Pulmonary artery endothelial cell (primary cell): ENCODE data around the gene ERC1. TPM values are rescaled to one million over a fixed set of nuclear protein-coding genes. Genes with fewer than 3 reads are reported as not detected.

ENCODE experiments used
- DNase-seq: peaks from one replicate; pipeline ENCODE4 v3.0.0-alpha.2; 2011; ENCODE audit warnings: low read depth, low spot score
- total RNA-seq: library from RNA; depleted of rRNA; stranded (reverse); fragments of >200 nt; gene quantifications from 2 replicates; pipeline ENCODE4 v1.2.3, GENCODE V29; 2014

Gene ERC1
- total RNA-seq, 1 donor from 2014 or later = 24.1 TPM

DNA sequence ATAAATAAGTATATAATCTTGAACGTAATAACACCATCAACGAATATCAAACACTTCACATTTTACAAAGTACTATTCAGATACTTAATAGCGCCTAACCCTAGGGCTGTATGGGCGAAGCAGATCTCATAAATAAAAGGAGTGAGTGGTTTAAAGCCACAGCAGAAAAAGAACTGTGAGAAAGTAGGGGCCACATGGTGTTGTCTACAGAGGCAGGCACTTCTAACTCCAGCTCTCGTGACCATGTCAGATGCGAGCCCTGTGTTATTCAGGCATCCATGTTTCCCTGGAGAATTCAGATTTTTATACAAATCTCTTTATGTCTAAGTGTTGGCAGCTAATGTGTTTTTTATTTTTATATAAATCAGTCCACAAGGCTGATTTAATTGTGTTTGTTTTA lies 391.1 kb downstream of the ERC1 start:
- DNase-seq = no peak

DNA sequence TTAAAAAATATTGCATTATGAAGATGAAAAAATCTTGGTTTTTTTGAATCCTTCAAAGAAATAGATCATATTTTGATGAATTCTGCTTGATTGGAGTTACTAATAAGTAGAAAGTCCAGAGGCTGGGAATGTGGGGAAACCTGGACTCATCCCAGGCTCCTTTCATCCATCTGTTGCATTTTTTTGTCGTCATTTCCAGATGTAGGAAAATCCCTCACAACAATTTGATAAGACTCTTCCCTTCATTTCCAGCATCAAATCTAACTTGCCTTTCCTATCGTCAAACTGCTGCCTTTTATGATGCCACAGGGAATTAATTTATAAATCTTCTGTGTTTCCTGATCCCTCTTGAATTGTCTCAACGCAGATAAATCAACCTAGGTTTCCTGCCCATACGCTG lies 391.8 kb downstream of the ERC1 start:
- DNase-seq = no peak

DNA sequence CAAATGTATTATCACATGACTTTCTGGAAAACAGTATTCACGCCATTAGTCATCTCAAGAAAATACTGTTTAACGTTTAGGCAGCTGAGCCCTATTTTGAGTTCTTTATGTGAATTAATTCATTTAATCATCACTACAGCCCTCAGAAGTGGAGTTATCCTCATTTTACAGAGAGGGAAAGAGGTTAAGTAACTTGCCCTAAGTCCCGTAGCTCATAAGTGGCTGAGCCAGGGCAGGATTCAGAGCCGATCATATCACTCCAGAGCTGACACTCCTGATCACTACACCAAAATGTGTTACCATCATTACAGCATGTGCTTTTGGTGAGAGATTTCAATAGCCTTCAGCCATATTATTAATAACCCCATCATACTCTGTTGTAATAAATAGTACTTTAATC lies 392.7 kb downstream of the ERC1 start:
- DNase-seq = no peak

DNA sequence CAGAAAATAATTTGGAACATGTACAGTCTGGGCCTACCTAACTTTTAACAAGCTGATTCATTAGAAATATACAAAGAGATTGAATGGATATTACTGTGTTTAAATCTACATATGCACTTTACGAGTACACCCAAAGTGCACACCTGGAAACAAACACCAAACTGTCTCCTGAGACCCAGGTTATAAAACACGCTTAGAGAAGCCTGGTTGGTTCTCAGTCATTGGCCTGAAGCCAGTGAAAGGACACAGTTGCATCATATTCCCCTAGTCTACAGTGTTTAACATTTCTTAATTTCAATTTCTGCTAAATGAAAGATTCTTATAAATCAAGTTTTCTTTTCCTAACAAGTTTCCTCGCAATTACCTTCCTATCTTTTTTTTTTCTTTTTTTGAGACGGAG lies 393.9 kb downstream of the ERC1 start:
- no peak for DNase-seq

DNA sequence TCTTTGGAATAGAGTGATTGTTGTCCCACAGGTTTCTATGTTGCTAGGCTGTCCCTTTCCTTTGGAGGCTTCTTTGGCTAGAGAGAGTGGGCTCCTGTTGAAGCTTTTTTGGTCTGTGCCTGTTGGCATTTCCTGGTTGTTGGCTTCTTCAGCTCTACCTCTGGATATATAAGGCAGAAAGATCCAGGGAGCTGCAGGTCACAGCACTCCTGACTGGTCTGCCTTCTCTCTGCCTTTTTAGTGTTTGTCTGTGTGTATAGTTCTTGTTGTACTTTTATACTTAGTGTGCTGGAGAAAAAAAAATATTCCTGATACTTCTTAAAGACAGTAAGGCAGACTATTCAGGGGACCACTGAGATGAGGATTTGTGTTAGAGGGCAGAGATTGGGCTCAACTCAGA lies 400.7 kb downstream of the ERC1 start:
- no peak for DNase-seq

DNA sequence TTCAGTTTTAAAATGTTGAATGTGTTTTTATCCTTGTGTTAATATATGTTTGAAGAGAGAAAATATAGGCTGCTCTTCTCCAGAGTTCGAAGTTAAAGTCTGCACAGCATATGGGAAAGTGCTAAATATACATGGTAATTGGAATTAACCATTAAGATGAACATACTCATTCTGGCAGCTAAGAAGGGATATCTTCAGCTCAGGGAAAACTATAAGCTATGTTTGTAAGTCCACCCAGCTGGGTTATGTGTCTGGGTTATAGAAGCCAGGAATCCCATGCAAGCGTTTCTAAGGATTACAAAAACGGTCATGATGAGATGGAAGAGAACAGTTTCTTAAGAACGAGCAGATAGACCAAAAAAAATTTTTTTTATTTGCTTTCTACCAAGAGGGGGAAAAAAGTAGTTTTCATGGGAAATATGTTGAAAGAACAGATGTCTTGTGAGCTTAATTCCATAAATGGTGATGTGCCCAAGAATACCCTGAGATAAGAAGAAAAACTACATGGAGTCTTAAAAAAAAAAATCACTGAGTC lies 404.5 kb downstream of the ERC1 start:
- DNase-seq = no peak

DNA sequence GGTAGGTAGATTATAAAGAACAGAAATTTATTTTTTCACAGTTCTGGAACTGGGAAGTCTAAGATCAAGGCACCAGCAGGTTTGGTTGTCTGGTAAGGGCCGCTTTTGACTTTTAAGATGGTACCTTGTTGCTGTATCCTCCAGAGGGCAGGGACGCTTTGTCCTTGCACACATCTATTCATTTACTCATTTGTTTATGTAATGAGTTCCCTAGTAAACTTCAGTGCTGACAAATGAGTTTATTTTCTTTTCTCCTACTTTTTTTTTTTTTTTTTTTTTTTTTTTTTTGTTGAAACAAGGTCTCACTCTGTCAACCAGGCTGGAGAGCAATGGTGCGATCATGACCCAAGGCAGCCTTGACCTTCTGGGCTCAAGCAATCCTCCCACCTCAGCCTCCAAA lies 407.6 kb downstream of the ERC1 start:
- DNase-seq = no peak

DNA sequence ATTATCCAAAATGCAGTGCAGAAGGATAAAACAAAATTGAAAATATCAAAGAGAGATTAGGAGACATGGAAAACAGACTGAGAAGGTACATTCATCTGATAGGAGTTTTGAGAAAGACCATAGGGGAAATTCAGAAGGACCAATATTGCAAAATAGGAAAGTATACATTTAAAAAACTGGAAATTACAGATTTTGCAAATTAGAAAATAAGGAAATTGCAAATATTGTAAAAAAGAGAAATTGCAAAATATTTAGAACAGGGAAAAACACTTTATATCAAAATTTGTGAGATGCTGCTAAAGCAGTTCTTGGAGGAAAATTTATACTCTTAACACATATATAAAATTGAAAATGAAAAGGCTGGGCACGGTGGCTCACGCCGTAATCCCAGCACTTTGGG lies 410.9 kb downstream of the ERC1 start:
- no peak for DNase-seq

DNA sequence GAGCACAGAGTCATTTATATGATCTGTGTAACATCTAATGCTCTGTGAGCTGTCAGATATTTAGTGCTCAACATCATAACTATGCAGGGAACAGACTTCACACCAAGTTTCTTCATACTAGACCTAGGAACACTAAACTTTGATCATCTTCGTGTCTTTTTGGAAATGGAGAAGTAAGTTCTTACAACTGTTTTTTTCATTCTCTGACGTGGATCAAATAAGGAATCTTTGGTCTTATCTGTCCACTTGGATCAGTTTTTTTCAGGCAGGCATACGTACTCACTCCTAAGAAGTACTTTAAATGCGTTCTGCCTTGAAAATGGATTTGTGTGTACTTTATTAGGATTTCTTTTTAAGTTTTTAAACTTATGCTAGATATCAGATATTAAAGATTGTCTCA lies 412.4 kb downstream of the ERC1 start:
- DNase-seq = no peak

DNA sequence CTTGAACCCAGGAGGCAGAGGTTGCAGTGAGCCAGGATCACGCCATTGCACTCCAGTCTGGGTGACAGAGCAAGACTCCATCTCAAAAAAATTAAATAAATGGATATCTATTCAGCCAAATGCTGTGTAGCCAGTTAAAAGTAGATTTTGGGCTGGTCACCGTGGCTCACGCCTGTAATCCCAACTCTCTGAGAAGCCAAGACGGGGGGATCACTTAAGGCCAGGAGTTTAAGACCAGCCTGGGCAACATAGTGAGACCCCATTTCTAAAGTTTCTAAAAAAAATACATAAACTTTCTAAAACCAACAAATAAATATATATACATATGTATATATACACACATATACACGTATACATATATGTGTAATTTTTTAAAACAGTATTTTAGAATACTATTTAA lies 414.6 kb downstream of the ERC1 start:
- no peak for DNase-seq

DNA sequence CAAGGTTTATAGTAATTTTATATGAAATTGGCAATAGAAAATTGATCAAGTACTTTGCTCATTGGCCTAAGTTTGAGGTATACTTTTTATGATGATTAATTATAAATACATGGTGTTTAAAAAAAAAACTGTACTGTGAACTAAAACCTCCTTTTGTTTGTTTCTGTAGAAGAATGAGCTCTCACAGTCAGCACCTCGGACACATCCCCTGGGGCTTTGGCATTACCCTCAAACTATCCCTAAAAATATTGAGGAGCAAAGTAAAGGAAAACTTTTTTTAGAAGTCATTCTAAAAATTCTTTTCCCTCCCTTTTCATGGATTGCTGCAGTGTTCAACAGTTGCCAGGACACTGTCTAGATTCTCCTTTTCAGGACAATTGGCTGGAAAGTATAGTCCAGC lies 419.8 kb downstream of the ERC1 start:
- DNase-seq = no peak

DNA sequence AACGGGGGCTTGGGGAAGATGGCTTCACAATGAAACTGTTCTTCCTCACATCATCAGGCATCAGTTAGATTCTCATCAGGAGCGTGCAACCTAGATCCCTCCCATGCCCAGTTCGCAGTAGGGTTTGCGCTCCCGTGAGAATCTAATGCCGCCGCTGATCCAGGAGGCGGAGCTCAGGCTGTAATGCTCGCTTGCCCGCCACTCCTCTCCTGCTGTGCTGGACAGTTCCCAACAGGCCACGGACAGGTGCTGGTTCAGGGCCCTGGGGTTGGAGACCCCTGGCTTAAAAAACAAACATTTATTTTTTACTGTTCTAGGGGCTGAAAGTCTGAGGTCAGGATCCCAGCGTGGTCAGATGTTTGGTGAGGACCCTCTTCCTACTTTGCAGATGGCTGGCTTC lies 422.9 kb downstream of the ERC1 start:
- no peak for DNase-seq

DNA sequence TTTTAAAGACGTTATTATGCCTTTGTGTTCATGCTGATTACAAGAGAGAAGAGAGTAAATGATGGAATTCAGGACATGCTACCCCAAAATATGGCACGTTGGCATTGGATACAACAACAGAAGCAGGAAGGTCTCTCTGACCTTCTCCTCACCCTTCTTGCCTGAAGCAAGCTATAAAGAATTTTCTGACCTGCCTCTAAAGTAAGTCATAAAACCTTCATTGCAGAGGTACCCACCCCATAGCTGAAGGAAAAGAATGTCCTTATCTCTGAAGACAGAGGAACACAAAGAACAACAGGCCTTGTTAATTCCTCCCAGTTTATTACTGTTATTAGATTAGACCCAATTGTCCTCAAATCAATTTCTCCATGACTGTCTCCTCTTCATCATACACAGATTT lies 427.1 kb downstream of the ERC1 start:
- DNase-seq = no peak

DNA sequence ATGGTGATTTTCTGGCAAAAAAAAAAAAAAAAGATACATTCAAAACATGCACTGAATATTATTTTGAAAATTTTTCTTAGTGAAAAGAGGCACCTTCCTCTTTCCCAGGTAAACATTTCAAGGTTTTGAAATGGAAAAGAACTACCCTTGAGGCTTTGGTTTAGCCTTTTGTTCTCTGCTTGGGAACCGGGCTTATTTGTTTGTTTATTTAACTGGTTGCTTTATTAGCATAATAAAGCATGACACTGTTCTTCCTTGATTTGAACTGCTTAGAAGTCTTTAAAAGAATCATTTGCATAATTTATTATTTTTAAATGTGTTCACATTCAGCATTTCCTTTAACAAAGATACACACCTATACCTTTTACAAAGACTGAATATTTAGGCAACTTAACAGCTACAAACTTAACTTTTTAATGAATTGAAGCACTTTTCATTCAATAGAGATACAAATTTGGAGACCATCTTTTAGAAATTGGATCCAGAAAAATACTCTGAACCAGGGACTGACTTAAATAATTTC lies 428.9 kb downstream of the ERC1 start:
- no peak for DNase-seq

DNA sequence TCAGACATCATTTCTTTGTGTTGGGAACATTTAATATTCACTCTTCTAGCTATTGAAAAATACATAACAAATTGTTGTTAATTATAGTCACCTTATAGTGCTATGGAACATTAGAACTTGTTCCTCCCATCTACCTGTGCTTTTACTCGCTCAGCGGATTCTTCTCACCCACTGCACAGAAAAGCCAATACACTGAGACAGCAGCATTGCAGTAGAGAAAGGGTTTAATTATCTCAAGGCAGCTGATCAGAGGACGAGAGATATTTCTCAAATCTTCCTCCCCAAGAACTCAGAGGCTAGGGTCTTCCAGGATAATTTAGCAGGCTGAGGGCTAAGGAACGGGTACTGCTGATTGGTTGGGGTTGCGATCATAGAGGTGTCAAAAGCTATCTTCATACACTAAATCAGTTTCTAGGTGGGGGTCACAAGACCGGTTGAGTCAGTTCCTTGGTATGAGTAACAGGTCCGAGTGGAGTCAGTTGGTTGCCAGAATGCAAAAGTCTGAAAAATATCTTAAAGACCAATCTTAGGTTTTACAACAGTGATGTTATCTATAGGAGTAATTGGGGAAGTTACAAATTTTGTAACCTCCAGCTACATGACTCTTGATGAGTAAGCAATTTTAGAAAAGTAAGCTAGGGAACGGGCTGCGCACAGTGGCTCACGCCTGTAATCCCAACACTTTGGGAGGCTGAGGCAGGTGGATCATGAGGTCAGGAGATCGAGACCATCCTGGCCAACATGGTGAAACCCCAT lies 430.2 kb downstream of the ERC1 start:
- no peak for DNase-seq

DNA sequence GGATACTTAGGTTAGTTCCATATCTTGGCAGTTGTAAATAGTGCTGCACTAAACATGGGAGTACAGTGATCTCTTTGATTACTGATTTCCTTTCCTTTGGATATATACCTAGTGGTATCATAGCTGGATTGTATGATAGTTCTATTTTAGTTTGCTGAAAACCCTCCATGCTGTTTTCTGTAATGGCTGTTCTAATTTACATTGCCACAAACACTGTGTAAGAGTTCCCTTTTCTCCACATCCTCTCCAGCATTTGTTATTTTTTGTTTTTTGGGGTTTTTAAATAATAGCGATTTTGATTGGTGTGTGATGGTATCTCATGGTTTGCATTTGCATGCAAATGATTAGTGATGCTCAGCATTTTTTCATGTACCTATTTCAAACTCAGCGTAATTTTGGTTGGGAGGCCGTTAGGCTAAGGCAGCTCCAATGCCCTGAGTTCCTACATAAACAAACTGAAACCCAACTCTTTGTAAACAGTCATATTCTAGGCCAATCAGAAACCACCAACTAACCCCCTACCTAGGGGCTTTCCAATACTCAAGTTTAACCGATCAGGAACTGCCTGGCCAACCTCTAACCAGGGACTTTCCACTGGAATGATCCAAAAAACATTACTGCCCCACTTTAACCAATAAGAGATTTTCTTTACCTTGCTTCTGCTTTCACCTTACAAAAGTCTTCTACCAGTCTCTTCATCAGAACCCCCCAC lies 431.7 kb downstream of the ERC1 start:
- DNase-seq = no peak

DNA sequence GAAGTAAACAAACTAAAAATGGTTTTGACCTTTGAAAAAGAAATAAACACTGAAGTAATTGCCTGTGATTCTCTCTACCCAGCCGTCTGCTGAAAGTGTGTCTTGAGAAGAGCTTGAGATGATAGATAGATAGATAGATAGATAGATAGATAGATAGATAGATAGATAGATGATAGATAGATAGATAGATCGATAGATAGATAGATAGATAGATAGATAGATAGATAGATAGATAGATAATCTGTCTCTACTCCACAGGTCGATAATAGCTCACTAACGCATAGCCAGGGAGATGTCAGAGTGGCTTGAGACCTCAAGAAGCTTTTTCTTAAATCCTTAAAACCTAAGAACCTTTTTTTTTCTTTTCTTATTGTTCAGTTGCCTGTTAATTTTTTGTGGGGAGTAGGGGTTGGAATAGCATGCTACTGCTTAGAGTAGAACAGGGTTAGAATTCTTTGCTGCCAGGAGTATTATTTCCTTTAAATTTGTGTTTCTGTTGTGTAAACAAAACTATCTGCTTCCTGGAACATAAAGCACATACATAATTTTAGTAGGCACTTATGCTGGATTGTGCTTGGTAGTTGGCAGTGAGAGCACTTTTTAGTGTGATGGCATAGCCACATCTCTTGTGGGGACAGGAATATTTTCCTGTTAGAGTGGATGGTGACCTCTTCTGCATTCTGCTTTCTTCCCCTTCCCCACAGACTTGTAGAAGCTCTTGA lies 433.8 kb downstream of the ERC1 start:
- no peak for DNase-seq

DNA sequence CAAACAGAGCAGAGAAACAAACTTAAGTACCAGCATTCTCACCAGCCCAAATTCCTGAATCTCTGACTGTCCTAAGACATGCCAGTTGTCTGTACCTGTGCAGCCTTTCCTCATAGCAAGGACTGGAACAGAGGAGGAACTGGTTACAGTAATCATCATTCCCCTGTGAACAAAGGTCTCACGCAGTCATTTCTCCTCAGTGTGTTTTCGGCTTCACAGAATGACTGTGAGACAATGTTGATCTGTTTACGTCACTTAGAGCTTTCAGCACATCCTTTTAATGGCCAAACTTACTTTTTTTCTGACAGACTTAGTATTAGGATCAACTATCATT lies 434.3 kb downstream of the ERC1 start:
- DNase-seq = no peak

DNA sequence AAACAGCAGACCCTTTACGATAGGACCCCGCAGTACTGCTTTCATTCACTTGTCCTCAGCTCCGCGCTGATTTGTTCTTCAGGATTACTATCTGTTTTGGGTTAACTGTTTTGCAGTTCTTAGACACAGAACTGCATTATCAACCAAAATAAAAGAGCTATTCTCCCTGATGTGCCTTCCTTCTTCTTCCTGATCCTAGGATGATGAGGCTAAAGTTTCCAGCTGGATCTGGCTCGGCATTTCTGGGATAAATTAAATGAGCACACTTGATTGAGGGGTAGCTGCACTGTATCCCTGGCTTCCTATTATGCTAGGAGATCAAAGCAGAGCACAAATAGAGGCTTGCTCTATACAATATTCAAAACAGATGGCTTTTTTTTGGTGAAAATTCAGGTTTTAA lies 437.6 kb downstream of the ERC1 start:
- no peak for DNase-seq

DNA sequence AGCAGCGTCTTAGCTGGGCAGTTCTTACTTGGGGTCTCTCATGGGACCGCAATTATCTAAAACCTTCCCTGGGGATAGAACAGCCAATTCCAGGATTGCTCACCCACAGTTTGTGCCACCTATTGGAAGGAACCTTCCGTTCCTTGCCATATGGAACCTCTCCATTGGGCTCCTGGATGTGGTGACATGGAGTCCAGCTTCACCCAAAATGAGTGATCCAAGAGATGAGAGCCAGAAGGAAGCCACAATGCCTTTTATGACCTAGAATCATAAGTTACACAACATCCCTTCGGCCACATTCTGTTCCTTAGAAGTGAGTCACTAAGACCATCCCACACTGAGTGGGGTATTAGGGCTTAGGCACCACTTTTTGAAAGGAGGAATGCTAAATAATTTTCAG lies 439.0 kb downstream of the ERC1 start:
- no peak for DNase-seq

DNA sequence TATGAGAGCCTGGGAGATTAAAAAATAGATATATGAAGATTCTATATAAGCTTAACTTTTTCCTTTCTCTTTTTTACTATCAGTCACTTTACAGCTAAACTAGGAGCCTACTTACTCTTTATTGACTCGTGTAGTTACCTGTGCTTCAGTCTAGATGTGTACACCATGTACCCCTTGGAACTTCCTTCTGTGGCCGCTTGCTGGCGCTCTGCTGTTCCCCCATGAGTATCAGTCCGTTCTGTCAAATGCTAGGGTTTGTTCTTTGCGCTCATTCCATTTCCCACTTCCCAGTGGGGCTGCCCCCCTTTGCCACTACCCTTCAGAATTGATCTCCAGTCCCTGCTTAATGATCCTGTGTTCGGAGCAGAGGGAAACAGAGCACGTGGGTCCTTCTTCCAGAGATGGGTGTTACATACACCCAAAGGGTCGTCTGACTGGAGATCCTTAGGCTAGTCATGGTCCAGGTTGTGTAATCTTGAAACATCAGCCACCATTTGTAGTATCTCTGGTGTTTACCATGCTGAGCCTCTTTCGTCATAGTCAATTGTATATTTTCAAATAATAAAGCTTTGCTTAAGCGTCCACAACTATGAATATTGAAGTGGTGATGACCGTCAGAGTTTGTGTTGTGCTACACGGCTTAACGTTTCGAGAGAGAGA lies 443.4 kb downstream of the ERC1 start:
- no peak for DNase-seq

DNA sequence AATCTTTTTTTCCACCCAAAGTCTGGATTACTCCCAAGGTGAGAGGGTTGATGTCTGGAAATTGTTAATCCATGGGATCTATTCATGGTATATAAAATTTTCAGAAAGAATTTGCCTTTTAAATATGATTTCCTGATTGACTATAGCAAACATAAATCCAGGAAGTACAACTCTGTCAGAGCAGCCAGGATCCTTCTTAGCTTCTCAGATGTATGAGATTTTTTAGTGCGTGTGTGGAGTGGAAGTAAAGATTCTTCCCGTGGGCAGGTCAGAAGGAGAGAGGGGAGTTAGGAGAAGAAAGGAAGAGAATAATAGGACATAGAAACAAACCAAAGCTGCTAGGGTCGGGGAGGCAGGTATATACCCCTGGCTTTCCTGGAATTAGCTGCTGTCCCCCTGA lies 444.0 kb downstream of the ERC1 start:
- no peak for DNase-seq
